Pericardium fibroblast (primary cell): ENCODE results near the gene PRR7. TPM values are rescaled to one million over a fixed set of nuclear protein-coding genes. Genes with fewer than 3 reads are reported as not detected.

Source experiments
- total RNA-seq: library from RNA; depleted of rRNA; stranded (reverse); fragments of >200 nt; gene quantifications from 2 replicates; pipeline ENCODE4 v1.2.3, GENCODE V29; 2015

The PRR7 gene
- 11.8 and 15.1 TPM in 2 replicates for total RNA-seq

GRCh38 chr5:177446200-177447065 lies at the start of gene PRR7:
Gene PRR7 (plus strand): TSS chr5:177446814. CDS start chr5:177455068, 8,254 bp downstream.

DNA sequence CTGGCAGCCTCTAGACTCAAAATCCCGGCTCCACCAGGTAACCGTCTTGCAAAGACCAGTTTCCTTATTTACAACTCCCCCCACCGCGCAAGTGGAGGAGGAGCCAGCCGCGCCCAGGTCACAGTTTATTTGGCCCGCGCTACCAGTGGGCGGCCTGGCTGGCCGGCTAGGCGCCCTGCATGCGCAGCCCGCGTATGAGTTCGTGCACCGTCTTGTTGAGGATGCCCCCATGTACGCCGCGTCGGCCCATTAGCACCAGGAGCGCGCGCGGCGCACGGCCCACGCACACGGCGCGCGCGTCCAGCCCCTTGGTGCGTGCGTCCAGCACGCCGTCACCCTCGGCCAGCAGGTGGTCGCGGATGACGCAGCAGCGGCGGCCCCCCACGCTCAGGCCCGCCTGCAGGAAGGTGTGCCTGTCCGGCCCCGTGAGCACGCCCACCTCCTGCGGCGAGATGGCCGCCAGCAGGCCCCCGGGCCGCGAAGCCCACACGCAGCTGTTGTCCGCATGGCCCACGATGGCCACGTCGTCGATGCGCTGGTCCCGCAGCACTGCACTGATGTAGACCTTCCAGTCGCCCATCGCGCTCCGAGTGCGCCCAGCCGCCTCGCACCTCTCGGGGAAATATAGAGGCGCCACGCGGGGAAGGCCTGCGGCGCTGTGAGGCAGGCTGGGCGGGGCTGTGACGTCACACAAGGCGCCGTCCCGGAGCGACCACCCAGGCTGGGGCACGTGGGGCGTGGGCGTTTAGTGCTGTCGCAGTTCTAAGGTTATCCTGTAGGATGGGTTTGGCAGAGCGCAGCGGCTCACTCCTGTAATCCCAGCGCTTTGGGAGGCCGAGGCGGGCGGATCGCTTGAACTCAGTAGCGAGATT lies 46.4 kb upstream of the PRR7 start, which contains the start of gene PFN3:
PFN3 (minus strand) TSS at position 665 of the 872 bp plus-strand sequence; CDS start at position 580, 85 bp downstream.

DNA sequence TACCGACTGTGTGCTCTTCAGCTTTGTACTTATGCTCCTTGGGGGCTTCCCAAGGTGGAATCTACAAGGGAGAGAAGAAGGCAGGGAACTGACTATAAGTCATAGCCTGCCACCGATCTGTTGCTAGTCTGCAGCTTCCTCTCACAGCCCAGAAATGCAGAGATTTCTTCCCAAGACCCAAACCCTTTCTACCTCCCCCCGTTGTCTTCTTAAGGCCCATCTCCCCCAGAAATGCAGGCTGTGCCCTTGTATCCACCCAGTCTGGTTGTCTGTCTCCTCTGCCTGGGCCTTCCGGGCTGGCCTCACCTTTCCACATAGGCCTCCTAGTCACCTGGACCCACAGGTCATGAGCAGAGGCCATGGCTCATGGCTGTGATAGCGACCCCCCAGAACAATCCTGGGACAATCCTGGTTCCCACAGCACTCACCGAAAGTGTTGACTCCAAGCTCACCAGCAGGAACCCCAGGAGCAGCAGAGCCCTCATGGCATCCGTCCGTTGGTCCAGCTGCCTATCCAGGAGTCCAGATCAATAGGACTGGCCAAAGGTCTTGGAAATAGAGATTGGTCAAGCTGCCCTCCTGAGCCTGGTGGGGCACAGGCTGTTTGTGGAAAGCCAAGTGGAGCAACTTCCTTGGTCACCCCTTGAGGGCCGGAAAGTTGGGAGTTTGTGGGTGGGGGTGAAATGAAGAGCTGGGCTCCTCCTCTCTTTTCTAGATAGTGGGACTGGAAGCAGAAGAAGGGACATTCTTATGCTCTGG lies 37.4 kb upstream of the PRR7 start, which contains the start of gene F12:
F12 (minus strand) TSS at position 522 of the 759 bp plus-strand sequence; CDS start at position 485, 37 bp downstream.

GRCh38 chr5:177426566-177427210 lies 19.9 kb upstream of the PRR7 start, which contains the start of gene GRK6:
Gene GRK6 (plus strand): TSS chr5:177426676. CDS start chr5:177426846, 170 bp downstream.

GRCh38 chr5:177473443-177474001 lies 26.9 kb downstream of the PRR7 start, which contains the start of gene DBN1:
Gene DBN1 (minus strand): TSS chr5:177473634. CDS start chr5:177473521, 113 bp downstream.

DNA sequence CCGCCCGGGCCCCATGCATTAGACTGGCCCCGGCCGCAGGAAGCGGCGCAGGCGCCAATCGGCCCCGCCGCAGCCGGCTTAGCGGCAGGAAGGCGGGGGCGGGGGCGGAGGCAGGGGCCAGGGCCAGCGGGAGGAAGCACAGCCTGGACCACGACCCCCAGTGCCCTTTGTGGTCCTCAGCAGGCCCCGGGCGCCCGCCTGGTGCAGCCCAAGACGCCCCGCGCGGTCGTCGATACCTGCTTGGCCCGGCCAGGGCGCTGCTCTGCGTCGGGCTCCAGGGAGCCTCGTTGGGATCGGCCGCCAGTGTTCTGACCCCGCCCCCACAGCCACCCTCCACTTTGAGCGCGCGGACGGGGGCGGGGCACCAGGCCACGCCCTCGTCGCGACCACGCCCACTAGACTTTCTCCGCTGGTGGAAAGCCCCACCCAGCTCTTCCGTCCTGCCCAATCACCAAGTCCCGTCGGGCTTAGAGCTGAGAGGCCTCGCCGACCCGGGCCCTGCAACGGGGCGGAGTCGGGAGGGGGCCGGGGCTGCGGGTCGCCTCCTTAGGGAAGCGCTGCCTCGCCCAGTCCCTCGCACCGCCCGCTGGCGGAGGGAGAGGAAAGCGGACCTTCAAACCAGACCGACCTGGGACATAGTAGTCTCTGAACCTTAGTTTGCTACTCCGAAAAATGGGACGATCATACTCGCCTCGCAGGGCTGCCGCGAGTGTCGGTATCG lies 50.8 kb downstream of the PRR7 start, which contains the start of gene PDLIM7:
PDLIM7 (minus strand) TSS at position 313 of the 721 bp plus-strand sequence. CDS start 1,092 bp downstream, outside the sequence.

Other genes starting within 250 kb of the PRR7 start
- gene RAB24, start 143.1 kb upstream of the PRR7 start, total RNA-seq = 26.6 and 28.8 TPM in 2 replicates
- gene PRELID1, start 143.0 kb upstream of the PRR7 start, total RNA-seq = 85.7 and 98.8 TPM in 2 replicates
- 3.4 and 7.7 TPM in 2 replicates for gene MXD3, start 134.9 kb upstream of the PRR7 start, total RNA-seq
- 195 and 277 TPM in 2 replicates for gene LMAN2, start 95.1 kb upstream of the PRR7 start, total RNA-seq
- gene RGS14, start 88.9 kb upstream of the PRR7 start, total RNA-seq = 12.9 and 16.6 TPM in 2 replicates
- gene SLC34A1, start 62.4 kb upstream of the PRR7 start, total RNA-seq = not detected in 2 replicates
- gene PFN3, start 46.2 kb upstream of the PRR7 start, total RNA-seq = not detected in 2 replicates
- gene F12, start 37.2 kb upstream of the PRR7 start, total RNA-seq = 0.47 and 2.2 TPM in 2 replicates
- 18.0 and 19.2 TPM in 2 replicates for gene GRK6, start 20.1 kb upstream of the PRR7 start, total RNA-seq
- 170 and 224 TPM in 2 replicates for gene DBN1, start 26.8 kb downstream of the PRR7 start, total RNA-seq
- gene PDLIM7, start 50.8 kb downstream of the PRR7 start, total RNA-seq = 195 and 378 TPM in 2 replicates
- gene DOK3, start 63.0 kb downstream of the PRR7 start, total RNA-seq = 0.34 and 0.93 TPM in 2 replicates
- 77.8 and 102 TPM in 2 replicates for gene DDX41, start 70.1 kb downstream of the PRR7 start, total RNA-seq
- 31.7 and 48.8 TPM in 2 replicates for gene FAM193B, start 107.7 kb downstream of the PRR7 start, total RNA-seq
- gene TMED9, start 145.4 kb downstream of the PRR7 start, total RNA-seq = 123 and 174 TPM in 2 replicates
- gene B4GALT7, start 153.3 kb downstream of the PRR7 start, total RNA-seq = 25.4 and 44.9 TPM in 2 replicates